ENCODE data around the gene LINGO3. TPM values are rescaled to one million over a fixed set of nuclear protein-coding genes. Genes with fewer than 3 reads are reported as not detected.

Gene LINGO3
- total RNA-seq, 2 experiments from 2014 or later = not detected

DNA sequence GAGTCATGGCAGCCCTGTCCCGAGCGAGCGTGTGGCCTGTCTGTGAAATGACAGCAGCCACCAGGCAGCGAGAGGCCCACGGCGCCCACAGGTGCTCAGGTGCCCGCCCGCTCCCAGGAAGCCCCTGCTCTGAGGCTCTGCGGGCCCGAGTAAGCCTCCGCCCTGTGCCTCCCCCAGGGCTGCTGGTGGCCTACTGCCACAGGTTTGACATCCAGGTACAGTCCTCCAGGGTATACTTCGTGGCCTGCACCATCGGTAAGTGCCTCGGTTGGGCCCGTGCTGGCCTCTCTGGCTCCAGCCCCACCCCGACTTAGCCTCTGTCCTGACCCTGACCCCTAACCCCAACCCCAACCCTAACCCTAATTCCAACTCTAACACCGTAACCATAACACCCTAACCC is 37.1 kb upstream of the LINGO3 start:
- no peak for DNase-seq
- Mint-ChIP-seq H3K36me3 (ENCODE audit: low read depth) (peaks cover 6% of the 10 kb centered on the region), H3K27ac (no peak overlapping the region), H3K4me1 (ENCODE audit: low read depth) (no peaks in the 10 kb centered on the region), H3K27me3 (ENCODE audit: low read depth) (no peaks in the 10 kb centered on the region), H3K4me3 (no peak overlapping the region), H3K9me3 (no peaks in the 10 kb centered on the region)
- intact Hi-C loops (cut with micrococcal nuclease) = no loop called here
- CTCF ChIA-PET = no interaction called here

DNA sequence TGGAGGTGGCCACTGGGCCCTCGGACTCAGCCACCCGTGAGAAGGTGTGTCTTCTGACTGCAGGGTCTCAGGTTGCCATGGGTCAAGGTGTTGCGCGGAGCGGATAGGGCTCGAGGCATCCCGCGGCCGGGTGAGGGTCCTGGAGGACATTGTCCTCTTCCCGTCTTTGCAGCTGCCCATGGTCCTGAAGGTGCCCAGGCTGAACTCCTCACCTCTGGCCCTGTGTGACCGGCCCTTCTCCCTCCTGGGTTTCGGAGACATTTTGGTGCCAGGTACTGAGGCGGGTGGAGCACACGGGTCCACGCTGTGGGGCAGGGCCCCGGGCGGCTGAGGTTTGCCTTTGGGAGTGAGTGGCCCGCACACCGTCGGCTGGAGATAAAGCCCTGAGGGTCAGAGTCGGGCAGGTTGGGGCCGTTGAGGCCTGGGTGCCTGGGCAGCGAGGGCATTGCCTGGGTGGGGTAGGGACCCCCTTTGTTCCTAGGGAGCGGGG is 36.5 kb upstream of the LINGO3 start:
- no peak for DNase-seq
- CTCF ChIA-PET = no interaction called here
- peaks cover 6% of the 10 kb centered on the region for H3K36me3 Mint-ChIP-seq (ENCODE audit: low read depth)
- no peaks in the 10 kb centered on the region for H3K9me3 Mint-ChIP-seq
- H3K4me1 Mint-ChIP-seq (ENCODE audit: low read depth) = no peaks in the 10 kb centered on the region
- intact Hi-C loops (cut with micrococcal nuclease) = no loop called here
- H3K27ac Mint-ChIP-seq = no peak overlapping the region
- H3K4me3 Mint-ChIP-seq = no peak overlapping the region
- H3K27me3 Mint-ChIP-seq (ENCODE audit: low read depth) = no peaks in the 10 kb centered on the region

DNA sequence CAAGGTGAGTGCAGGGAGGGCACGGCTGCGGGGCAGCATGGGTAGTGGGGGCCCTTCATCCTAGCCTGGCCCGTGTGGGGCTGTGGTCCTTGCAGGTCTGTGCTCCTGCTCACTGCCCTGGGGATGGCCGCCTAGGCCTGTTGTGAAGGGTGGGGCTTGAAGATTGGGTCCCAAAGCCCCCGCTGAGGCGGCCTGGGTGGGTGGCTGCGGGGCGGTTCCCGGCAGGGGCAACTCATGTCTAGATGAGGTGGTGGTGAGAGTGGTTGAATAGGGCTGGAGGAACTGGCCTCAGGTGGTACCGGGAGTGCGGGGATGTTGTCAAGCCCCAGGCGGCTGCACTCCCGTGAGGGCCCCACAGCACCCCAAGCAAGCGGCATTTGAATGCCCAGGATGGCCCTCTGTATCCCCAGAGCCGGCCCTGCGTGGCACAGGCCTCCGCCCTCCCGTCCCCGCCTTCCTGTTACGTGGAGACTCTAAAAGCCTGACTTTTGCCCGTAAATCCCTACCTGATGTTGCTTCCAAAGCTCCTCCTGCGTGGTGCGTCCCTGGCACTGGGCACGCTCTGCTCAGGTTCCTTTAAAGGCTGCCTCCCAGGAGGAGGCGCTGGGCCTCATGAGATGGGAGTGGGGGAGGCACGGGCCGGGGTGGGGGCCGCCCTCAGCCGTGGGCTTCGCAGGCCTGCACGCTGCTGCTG is 35.5 kb upstream of the LINGO3 start:
- Mint-ChIP-seq H3K4me3 (no peak overlapping the region), H3K36me3 (ENCODE audit: low read depth) (peaks cover 7% of the 10 kb centered on the region), H3K9me3 (no peaks in the 10 kb centered on the region), H3K27ac (no peak overlapping the region), H3K4me1 (ENCODE audit: low read depth) (no peaks in the 10 kb centered on the region), H3K27me3 (ENCODE audit: low read depth) (no peaks in the 10 kb centered on the region)
- no peak for DNase-seq
- CTCF ChIA-PET = no interaction called here
- intact Hi-C loops (cut with micrococcal nuclease) = no loop called here

GRCh38 chr19:2342656-2343288 is 34.8 kb upstream of the LINGO3 start:
- Mint-ChIP-seq H3K9me3 (no peaks in the 10 kb centered on the region), H3K36me3 (ENCODE audit: low read depth) (peaks cover 7% of the 10 kb centered on the region), H3K4me3 (no peak overlapping the region), H3K27me3 (ENCODE audit: low read depth) (no peaks in the 10 kb centered on the region), H3K27ac (no peak overlapping the region), H3K4me1 (ENCODE audit: low read depth) (no peaks in the 10 kb centered on the region)
- DNase-seq = no peak
- CTCF ChIA-PET = no interaction called here
- intact Hi-C loops (cut with micrococcal nuclease) = no loop called here

DNA sequence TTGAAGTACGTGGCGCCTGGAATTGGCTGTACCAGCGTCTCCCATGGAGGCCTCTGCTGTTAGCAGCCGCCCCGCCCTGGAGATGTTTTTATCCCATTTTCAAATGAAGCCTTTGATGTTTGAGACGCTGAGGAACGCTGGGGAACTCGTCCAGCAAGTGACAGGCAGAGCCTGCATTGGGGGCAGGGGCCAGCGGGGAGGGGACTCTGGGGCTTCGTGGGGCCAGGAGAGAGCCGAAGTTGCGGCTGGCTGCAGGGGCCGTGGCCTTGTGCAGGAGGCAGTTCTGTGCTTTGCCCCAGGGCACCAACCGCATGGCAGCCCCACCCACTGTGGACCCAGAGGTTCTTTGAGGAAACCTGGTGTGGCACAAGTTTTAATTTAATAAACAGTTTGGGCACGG is 34.0 kb upstream of the LINGO3 start:
- intact Hi-C loops (cut with micrococcal nuclease) = no loop called here
- CTCF ChIA-PET = no interaction called here
- Mint-ChIP-seq H3K4me3 (no peak overlapping the region), H3K36me3 (ENCODE audit: low read depth) (peaks cover 7% of the 10 kb centered on the region), H3K27me3 (ENCODE audit: low read depth) (no peaks in the 10 kb centered on the region), H3K27ac (no peak overlapping the region), H3K4me1 (ENCODE audit: low read depth) (no peaks in the 10 kb centered on the region), H3K9me3 (no peaks in the 10 kb centered on the region)
- no peak for DNase-seq

DNA sequence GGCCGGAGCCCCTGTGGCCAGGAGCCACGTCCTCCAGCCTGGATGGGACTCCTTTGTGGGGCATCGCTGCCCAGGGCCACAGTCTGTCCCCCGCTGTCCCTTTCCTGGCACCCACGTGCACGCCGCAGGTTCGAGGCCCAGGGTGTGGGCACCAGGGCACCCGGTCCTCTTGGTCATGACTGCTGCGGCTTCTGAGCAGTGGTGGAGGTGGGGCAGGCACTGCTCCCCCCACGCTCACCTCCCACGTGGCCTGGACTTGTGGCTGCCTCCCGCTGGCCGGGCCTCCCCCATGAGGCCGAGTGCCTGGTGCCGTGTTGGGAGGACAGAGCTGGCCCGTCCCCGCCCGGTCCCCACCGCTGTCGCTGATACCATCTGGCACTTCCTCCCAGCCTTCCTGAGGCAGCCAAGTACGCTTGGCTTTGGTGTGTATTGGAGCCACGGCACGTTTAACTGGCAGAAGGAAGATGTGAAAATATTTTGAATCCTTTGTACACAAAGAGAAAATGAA is 33.3 kb upstream of the LINGO3 start:
- CTCF ChIA-PET = no interaction called here
- peaks cover 7% of the 10 kb centered on the region for H3K36me3 Mint-ChIP-seq (ENCODE audit: low read depth)
- H3K4me1 Mint-ChIP-seq (ENCODE audit: low read depth) = no peaks in the 10 kb centered on the region
- H3K9me3 Mint-ChIP-seq = peaks cover under 1% of the 10 kb centered on the region
- H3K4me3 Mint-ChIP-seq = no peak overlapping the region
- DNase-seq = no peak
- intact Hi-C loops (cut with micrococcal nuclease) = no loop called here
- H3K27me3 Mint-ChIP-seq (ENCODE audit: low read depth) = no peaks in the 10 kb centered on the region
- H3K27ac Mint-ChIP-seq = no peak overlapping the region

DNA sequence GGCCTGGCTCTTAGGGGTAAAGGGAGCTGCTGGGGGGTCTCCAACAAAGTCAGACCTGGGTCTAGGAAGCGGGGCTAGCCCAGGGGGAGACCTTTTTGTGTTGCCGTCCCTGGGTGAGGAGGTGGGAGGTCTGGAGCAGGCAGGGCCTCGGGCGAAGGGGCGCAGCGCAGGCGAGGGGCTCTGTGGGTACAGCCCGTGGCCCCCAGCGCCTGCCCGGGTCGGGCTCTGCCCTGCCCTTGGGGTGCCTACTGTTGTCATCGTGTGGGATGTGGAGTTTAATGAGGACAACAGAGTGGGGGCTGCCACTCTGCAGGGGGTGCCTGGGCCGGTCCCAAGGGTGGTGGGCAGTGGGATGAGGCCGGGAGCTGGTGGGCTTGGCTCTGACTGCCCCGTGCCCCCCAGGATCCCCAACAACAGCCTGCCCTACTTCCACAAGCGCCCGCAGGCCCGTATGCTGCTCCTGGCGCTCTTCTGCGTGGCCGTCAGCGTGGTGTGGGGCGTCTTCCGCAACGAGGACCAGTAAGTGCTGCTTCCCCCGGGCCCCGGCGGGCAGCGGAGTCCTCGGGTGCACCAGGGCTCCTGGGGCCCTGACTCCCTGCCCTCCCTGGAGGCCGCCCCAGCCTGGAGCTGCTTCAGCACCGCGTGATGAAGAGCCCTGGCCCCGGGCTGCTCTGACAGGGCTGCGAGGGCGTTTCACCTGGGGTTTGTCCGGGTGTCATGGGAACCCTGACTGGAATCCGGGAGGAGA is 32.7 kb upstream of the LINGO3 start:
- DNase-seq = no peak

DNA sequence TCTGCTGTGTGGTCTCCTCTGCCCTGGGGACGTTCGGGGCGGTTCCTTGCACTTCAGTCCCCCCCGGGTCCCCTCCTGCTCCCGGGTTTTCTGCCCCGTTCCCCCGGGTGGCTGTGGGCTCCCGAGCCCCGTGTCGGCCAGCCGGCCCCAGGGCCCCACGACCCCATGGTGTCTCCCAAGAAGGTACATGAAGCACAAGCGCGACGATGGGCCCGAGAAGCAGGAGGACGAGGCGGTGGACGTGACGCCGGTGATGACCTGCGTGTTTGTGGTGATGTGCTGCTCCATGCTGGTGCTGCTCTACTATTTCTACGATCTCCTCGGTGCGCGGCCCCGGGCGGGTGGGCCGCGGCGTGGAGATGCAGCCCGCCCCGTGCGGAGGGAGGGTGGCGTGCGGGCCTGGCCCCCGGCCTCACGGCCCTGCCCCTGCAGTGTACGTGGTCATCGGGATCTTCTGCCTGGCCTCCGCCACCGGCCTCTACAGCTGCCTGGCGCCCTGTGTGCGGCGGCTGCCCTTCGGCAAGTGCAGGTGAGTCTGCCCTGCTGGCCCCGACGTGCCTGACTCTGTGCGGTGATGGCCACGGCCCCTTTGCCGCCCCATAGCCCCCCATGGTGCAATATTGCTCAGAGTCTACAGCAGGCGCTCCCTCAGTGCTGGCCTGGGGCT is 31.8 kb upstream of the LINGO3 start:
- H3K36me3 Mint-ChIP-seq (ENCODE audit: low read depth) = peaks cover 8% of the 10 kb centered on the region
- no peak overlapping the region for H3K27ac Mint-ChIP-seq
- H3K9me3 Mint-ChIP-seq = peaks cover 7% of the 10 kb centered on the region
- CTCF ChIA-PET = no interaction called here
- H3K4me1 Mint-ChIP-seq (ENCODE audit: low read depth) = peaks cover 7% of the 10 kb centered on the region
- intact Hi-C loops (cut with micrococcal nuclease) = no loop called here
- H3K4me3 Mint-ChIP-seq = no peak overlapping the region
- DNase-seq = no peak
- H3K27me3 Mint-ChIP-seq (ENCODE audit: low read depth) = no peaks in the 10 kb centered on the region

More for the DNA sequence above, 32.7 kb upstream of the LINGO3 start:
- Mint-ChIP-seq H3K27ac (no peak overlapping the region), H3K4me1 (ENCODE audit: low read depth) (peaks cover 6% of the 10 kb centered on the region), H3K36me3 (ENCODE audit: low read depth) (peaks cover 7% of the 10 kb centered on the region), H3K4me3 (no peak overlapping the region), H3K27me3 (ENCODE audit: low read depth) (no peaks in the 10 kb centered on the region), H3K9me3 (peaks cover 7% of the 10 kb centered on the region)
- intact Hi-C loops (cut with micrococcal nuclease) = no loop called here
- CTCF ChIA-PET = no interaction called here

- intact Hi-C loops (cut with micrococcal nuclease) = no loop called here
- no peaks in the 10 kb centered on the region for H3K27me3 Mint-ChIP-seq (ENCODE audit: low read depth)
- CTCF ChIA-PET = no interaction called here
- H3K27ac Mint-ChIP-seq = no peak overlapping the region
- no peak for DNase-seq
- H3K36me3 Mint-ChIP-seq (ENCODE audit: low read depth) = peaks cover 8% of the 10 kb centered on the region
- peaks cover 7% of the 10 kb centered on the region for H3K9me3 Mint-ChIP-seq
- no peak overlapping the region for H3K4me3 Mint-ChIP-seq
- peaks cover 7% of the 10 kb centered on the region for H3K4me1 Mint-ChIP-seq (ENCODE audit: low read depth)
These were observed 31.0 kb upstream of the LINGO3 start for GRCh38 chr19:2338751-2339643.

- intact Hi-C loops (cut with micrococcal nuclease) = no loop called here
- CTCF ChIA-PET = no interaction called here
- peaks cover 13% of the 10 kb centered on the region for H3K4me1 Mint-ChIP-seq (ENCODE audit: low read depth)
- no peak overlapping the region for H3K27ac Mint-ChIP-seq
- H3K9me3 Mint-ChIP-seq = peaks cover 7% of the 10 kb centered on the region
- no peak for DNase-seq
- no peaks in the 10 kb centered on the region for H3K27me3 Mint-ChIP-seq (ENCODE audit: low read depth)
- peaks cover 8% of the 10 kb centered on the region for H3K36me3 Mint-ChIP-seq (ENCODE audit: low read depth)
- H3K4me3 Mint-ChIP-seq = no peak overlapping the region
These were observed 30.2 kb upstream of the LINGO3 start for GRCh38 chr19:2338055-2338615.

GRCh38 chr19:2337329-2337707 is 29.4 kb upstream of the LINGO3 start:
- intact Hi-C loops (cut with micrococcal nuclease) = no loop called here
- Mint-ChIP-seq H3K4me1 (ENCODE audit: low read depth) (peaks cover 18% of the 10 kb centered on the region), H3K27me3 (ENCODE audit: low read depth) (no peaks in the 10 kb centered on the region), H3K36me3 (ENCODE audit: low read depth) (peaks cover 8% of the 10 kb centered on the region), H3K9me3 (peaks cover 7% of the 10 kb centered on the region), H3K27ac (no peak overlapping the region), H3K4me3 (no peak overlapping the region)
- no peak for DNase-seq
- CTCF ChIA-PET = no interaction called here
